Measurements from ENCODE around the gene ADAMTS17.

The ADAMTS17 gene

GRCh38 chr15:100038736-100039135, 303.0 kb downstream of the ADAMTS17 start:
- Histone ChIP-seq H3K27ac (ENCODE audit: low read depth, low read length) (no peak overlapping the region), H3K4me1 (ENCODE audit: insufficient read depth, low read length) (no peaks in the 10 kb centered on the region), H3K27me3 (ENCODE audit: control insufficient read depth in 1 of 2, insufficient read depth in 2 of 2, low read length in 2 of 2) (no peaks in the 10 kb centered on the region), H3K9me3 (ENCODE audit: low read length) (no peaks in the 10 kb centered on the region), H3K9ac (ENCODE audit: low read length) (no peak overlapping the region), H3K4me3 (ENCODE audit: low read depth in 1 of 2, low read length in 2 of 2) (no peak overlapping the region), H3K36me3 (ENCODE audit: insufficient read depth, low read length) (no peaks in the 10 kb centered on the region)

DNA sequence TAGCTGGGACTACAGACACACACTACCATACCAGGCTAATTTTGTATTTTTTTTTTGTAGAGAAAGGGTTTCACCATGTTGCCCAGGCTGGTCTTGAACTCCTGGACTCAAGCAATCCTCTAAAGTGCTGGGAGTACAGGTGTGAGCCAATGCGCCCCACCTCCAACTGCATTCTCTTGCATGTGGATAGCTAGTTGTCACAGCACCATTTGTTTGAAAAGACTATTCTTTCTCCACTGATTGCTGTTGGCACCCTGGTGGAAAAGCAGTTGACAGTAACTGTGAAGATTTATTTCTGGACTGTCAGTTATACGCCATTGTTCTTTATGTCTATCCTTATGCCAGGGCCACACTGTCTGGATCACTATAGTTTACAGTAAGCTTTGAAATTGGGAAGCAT, 303.9 kb downstream of the ADAMTS17 start:
- H3K9me3 ChIP-seq (ENCODE audit: low read length), result no peaks in the 10 kb centered on the region
- H3K36me3 ChIP-seq (ENCODE audit: insufficient read depth, low read length), result no peaks in the 10 kb centered on the region
- H3K4me1 ChIP-seq (ENCODE audit: insufficient read depth, low read length), result no peaks in the 10 kb centered on the region
- no peaks in the 10 kb centered on the region for H3K27me3 ChIP-seq (ENCODE audit: control insufficient read depth in 1 of 2, insufficient read depth in 2 of 2, low read length in 2 of 2)
- no peak overlapping the region for H3K4me3 ChIP-seq (ENCODE audit: low read depth in 1 of 2, low read length in 2 of 2)
- no peak overlapping the region for H3K9ac ChIP-seq (ENCODE audit: low read length)
- H3K27ac ChIP-seq (ENCODE audit: low read depth, low read length), result no peak overlapping the region

GRCh38 chr15:100036015-100036414, 305.8 kb downstream of the ADAMTS17 start:
- Histone ChIP-seq H3K4me3 (ENCODE audit: low read depth in 1 of 2, low read length in 2 of 2) (no peak overlapping the region), H3K27ac (ENCODE audit: low read depth, low read length) (no peak overlapping the region), H3K4me1 (ENCODE audit: insufficient read depth, low read length) (no peaks in the 10 kb centered on the region), H3K9ac (ENCODE audit: low read length) (no peak overlapping the region), H3K9me3 (ENCODE audit: low read length) (no peaks in the 10 kb centered on the region), H3K36me3 (ENCODE audit: insufficient read depth, low read length) (no peaks in the 10 kb centered on the region), H3K27me3 (ENCODE audit: control insufficient read depth in 1 of 2, insufficient read depth in 2 of 2, low read length in 2 of 2) (no peaks in the 10 kb centered on the region)

DNA sequence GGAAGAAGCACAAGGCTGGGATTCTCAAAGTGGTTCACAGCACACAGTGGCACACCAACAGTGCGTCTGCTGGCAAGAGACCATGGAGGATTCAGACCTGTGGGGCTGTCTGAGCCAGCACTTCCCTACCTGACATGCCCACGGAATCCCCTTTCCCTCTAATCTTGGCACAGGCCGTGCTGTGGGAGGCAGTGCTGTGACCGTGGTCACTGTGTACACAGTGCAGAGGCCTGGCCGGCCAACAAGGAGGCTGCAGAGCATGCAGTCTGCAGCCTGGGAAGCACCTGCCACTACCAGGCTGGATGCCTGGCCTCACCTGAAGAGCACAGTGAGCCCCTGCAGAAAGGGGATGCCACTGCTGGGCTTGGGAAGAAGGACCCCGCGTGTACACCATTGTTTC, 307.6 kb downstream of the ADAMTS17 start:
- H3K27ac ChIP-seq (ENCODE audit: low read depth, low read length), result no peak overlapping the region
- H3K4me1 ChIP-seq (ENCODE audit: insufficient read depth, low read length), result no peaks in the 10 kb centered on the region
- no peaks in the 10 kb centered on the region for H3K36me3 ChIP-seq (ENCODE audit: insufficient read depth, low read length)
- H3K9me3 ChIP-seq (ENCODE audit: low read length), result no peaks in the 10 kb centered on the region
- no peaks in the 10 kb centered on the region for H3K27me3 ChIP-seq (ENCODE audit: control insufficient read depth in 1 of 2, insufficient read depth in 2 of 2, low read length in 2 of 2)
- H3K4me3 ChIP-seq (ENCODE audit: low read depth in 1 of 2, low read length in 2 of 2), result no peak overlapping the region
- H3K9ac ChIP-seq (ENCODE audit: low read length), result no peak overlapping the region

GRCh38 chr15:100033140-100033857, 308.5 kb downstream of the ADAMTS17 start:
- Histone ChIP-seq H3K4me1 (ENCODE audit: insufficient read depth, low read length) (no peaks in the 10 kb centered on the region), H3K27me3 (ENCODE audit: control insufficient read depth in 1 of 2, insufficient read depth in 2 of 2, low read length in 2 of 2) (no peaks in the 10 kb centered on the region), H3K27ac (ENCODE audit: low read depth, low read length) (no peak overlapping the region), H3K9ac (ENCODE audit: low read length) (no peak overlapping the region), H3K4me3 (ENCODE audit: low read depth in 1 of 2, low read length in 2 of 2) (no peak overlapping the region), H3K36me3 (ENCODE audit: insufficient read depth, low read length) (no peaks in the 10 kb centered on the region), H3K9me3 (ENCODE audit: low read length) (no peaks in the 10 kb centered on the region)

DNA sequence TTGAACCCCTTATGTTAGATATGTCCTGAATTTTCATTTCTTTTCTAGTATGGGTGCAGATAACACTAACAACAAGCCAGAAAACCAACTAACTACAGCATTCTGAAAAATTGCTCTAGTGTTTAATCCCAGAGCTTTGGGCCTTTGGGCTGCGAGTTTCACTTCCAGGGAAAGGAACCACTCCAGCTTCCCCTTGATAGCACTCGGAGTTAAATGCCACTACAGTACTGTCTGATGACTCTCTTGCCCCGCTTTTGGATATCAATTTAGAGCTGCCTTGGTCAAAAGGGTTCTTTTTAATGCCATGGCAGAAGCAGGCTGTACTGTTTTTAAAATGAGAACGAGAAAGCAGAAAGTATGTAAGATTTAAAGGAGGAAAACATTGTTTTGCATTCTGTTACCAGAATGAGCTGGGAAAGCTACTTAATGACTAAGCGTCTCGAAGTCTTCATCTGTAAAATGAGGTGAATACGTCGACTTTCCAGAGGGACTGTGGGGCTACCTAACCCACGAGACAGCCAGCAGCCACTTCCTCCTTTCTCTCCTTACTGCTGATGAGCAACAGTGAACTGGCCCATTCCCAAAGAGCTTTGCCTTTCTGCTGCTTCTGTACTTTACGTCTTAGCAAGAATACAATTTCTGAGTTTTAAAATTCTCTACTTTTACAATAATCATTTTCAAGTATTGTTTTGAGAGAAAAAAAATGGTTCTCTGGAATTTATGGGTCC, 309.3 kb downstream of the ADAMTS17 start:
- no peak overlapping the region for H3K27ac ChIP-seq (ENCODE audit: low read depth, low read length)
- no peaks in the 10 kb centered on the region for H3K9me3 ChIP-seq (ENCODE audit: low read length)
- H3K9ac ChIP-seq (ENCODE audit: low read length), result no peak overlapping the region
- H3K36me3 ChIP-seq (ENCODE audit: insufficient read depth, low read length), result no peaks in the 10 kb centered on the region
- no peaks in the 10 kb centered on the region for H3K4me1 ChIP-seq (ENCODE audit: insufficient read depth, low read length)
- no peaks in the 10 kb centered on the region for H3K27me3 ChIP-seq (ENCODE audit: control insufficient read depth in 1 of 2, insufficient read depth in 2 of 2, low read length in 2 of 2)
- no peak overlapping the region for H3K4me3 ChIP-seq (ENCODE audit: low read depth in 1 of 2, low read length in 2 of 2)

- H3K36me3 ChIP-seq (ENCODE audit: insufficient read depth, low read length), result no peaks in the 10 kb centered on the region
- H3K4me1 ChIP-seq (ENCODE audit: insufficient read depth, low read length), result no peaks in the 10 kb centered on the region
- no peak overlapping the region for H3K4me3 ChIP-seq (ENCODE audit: low read depth in 1 of 2, low read length in 2 of 2)
- H3K9ac ChIP-seq (ENCODE audit: low read length), result no peak overlapping the region
- no peaks in the 10 kb centered on the region for H3K27me3 ChIP-seq (ENCODE audit: control insufficient read depth in 1 of 2, insufficient read depth in 2 of 2, low read length in 2 of 2)
- H3K9me3 ChIP-seq (ENCODE audit: low read length), result no peaks in the 10 kb centered on the region
- H3K27ac ChIP-seq (ENCODE audit: low read depth, low read length), result no peak overlapping the region
Measured at GRCh38 chr15:100031665-100032357, 310.0 kb downstream of the ADAMTS17 start.

- Histone ChIP-seq H3K36me3 (ENCODE audit: insufficient read depth, low read length) (no peaks in the 10 kb centered on the region), H3K27ac (ENCODE audit: low read depth, low read length) (no peak overlapping the region), H3K4me3 (ENCODE audit: low read depth in 1 of 2, low read length in 2 of 2) (no peak overlapping the region), H3K27me3 (ENCODE audit: control insufficient read depth in 1 of 2, insufficient read depth in 2 of 2, low read length in 2 of 2) (no peaks in the 10 kb centered on the region), H3K9ac (ENCODE audit: low read length) (no peak overlapping the region), H3K4me1 (ENCODE audit: insufficient read depth, low read length) (no peaks in the 10 kb centered on the region), H3K9me3 (ENCODE audit: low read length) (no peaks in the 10 kb centered on the region)
Measured at GRCh38 chr15:100030586-100031229, 311.1 kb downstream of the ADAMTS17 start.

GRCh38 chr15:100029868-100030479, 311.8 kb downstream of the ADAMTS17 start:
- no peak overlapping the region for H3K9ac ChIP-seq (ENCODE audit: low read length)
- H3K27me3 ChIP-seq (ENCODE audit: control insufficient read depth in 1 of 2, insufficient read depth in 2 of 2, low read length in 2 of 2), result no peaks in the 10 kb centered on the region
- H3K4me3 ChIP-seq (ENCODE audit: low read depth in 1 of 2, low read length in 2 of 2), result no peak overlapping the region
- H3K36me3 ChIP-seq (ENCODE audit: insufficient read depth, low read length), result no peaks in the 10 kb centered on the region
- no peaks in the 10 kb centered on the region for H3K9me3 ChIP-seq (ENCODE audit: low read length)
- H3K4me1 ChIP-seq (ENCODE audit: insufficient read depth, low read length), result no peaks in the 10 kb centered on the region
- no peak overlapping the region for H3K27ac ChIP-seq (ENCODE audit: low read depth, low read length)

DNA sequence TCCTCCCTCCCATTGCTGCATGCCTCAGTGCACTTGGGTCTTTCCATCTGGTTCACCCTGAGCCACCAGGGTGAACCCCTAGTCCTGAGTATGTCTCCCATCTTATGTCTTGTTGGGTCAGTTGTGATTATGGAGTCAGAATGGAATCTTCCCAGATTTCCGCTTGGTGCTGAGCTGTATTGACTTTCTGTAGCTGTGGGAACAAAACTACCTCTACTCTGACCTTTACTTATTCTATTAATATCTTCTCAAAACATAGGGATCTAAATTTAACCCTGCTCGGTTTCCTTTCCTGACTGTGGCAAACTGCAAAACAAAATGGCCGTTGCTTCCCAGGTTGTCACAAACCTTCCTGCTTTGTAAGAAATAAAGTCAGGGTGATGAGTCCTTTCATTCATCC, 312.7 kb downstream of the ADAMTS17 start:
- H3K9ac ChIP-seq (ENCODE audit: low read length), result no peak overlapping the region
- H3K36me3 ChIP-seq (ENCODE audit: insufficient read depth, low read length), result no peaks in the 10 kb centered on the region
- H3K4me1 ChIP-seq (ENCODE audit: insufficient read depth, low read length), result no peaks in the 10 kb centered on the region
- no peak overlapping the region for H3K27ac ChIP-seq (ENCODE audit: low read depth, low read length)
- no peak overlapping the region for H3K4me3 ChIP-seq (ENCODE audit: low read depth in 1 of 2, low read length in 2 of 2)
- H3K9me3 ChIP-seq (ENCODE audit: low read length), result no peaks in the 10 kb centered on the region
- H3K27me3 ChIP-seq (ENCODE audit: control insufficient read depth in 1 of 2, insufficient read depth in 2 of 2, low read length in 2 of 2), result no peaks in the 10 kb centered on the region

DNA sequence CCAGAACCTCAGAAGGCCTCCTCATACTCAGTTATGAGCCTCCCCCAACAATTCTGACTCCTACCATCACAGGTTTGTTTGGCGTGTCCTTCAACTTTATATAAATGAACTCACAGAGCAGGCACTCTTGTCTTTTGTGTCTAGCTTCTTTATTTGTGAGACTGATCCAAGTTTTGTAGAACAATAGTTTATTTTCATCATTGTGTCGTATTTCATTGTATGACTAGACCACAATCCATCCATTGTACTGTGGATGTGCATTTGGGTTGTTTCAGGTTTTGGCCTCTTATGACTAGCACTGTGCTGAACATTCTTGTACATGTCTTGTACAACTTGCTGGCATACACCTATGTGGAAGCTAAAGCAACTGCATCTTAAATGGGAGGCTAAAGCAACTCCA, 315.7 kb downstream of the ADAMTS17 start:
- H3K27ac ChIP-seq (ENCODE audit: low read depth, low read length), result no peak overlapping the region
- H3K9me3 ChIP-seq (ENCODE audit: low read length), result no peaks in the 10 kb centered on the region

More for the DNA sequence above, 315.7 kb downstream of the ADAMTS17 start:
- Histone ChIP-seq H3K4me1 (ENCODE audit: insufficient read depth, low read length) (no peaks in the 10 kb centered on the region), H3K36me3 (ENCODE audit: insufficient read depth, low read length) (no peaks in the 10 kb centered on the region), H3K27me3 (ENCODE audit: control insufficient read depth in 1 of 2, insufficient read depth in 2 of 2, low read length in 2 of 2) (no peaks in the 10 kb centered on the region), H3K9ac (ENCODE audit: low read length) (no peak overlapping the region), H3K4me3 (ENCODE audit: low read depth in 1 of 2, low read length in 2 of 2) (no peak overlapping the region)
